WTC11 (cell line): ENCODE results near the gene PITPNC1.

ENCODE experiments used
- CTCF ChIP-seq: fragments of 200-600 bp; IDR thresholded peaks from 2 replicates; pipeline ENCODE4 v1.8.0; 2022; ENCODE audit warnings: antibody characterized with exemption
- E2F5 ChIP-seq: sonication (generic); formaldehyde crosslinking; IDR thresholded peaks from 2 replicates; pipeline ENCODE4 v1.8.1; 2022; ENCODE audit warnings: mild to moderate bottlenecking, moderate library complexity, missing genetic modification reagents
- ETV6 ChIP-seq: sonication (generic); formaldehyde crosslinking; IDR thresholded peaks from 2 replicates; pipeline ENCODE4 v1.8.1; 2022; ENCODE audit warnings: mild to moderate bottlenecking, missing genetic modification reagents
- IRF2 ChIP-seq: sonication (generic); formaldehyde crosslinking; IDR thresholded peaks from 2 replicates; pipeline ENCODE4 v1.8.0; 2022; ENCODE audit warnings: low read depth, missing genetic modification reagents, borderline replicate concordance
- JUN ChIP-seq: sonication (generic); formaldehyde crosslinking; IDR thresholded peaks from 2 replicates; pipeline ENCODE4 v1.8.0; 2023; ENCODE audit warnings: mild to moderate bottlenecking, missing genetic modification reagents
- MAX ChIP-seq: sonication (generic); formaldehyde crosslinking; IDR thresholded peaks from 2 replicates; pipeline ENCODE4 v1.8.0; 2022; ENCODE audit warnings: mild to moderate bottlenecking, missing genetic modification reagents
- NR2C2 ChIP-seq: sonication (generic); formaldehyde crosslinking; IDR thresholded peaks from 2 replicates; pipeline ENCODE4 v1.8.0; 2022; ENCODE audit warnings: mild to moderate bottlenecking, missing genetic modification reagents
- SP1 ChIP-seq: sonication (generic); formaldehyde crosslinking; conservative IDR thresholded peaks from 2 replicates; pipeline ENCODE4 v1.8.1; 2022; ENCODE audit warnings: missing genetic modification reagents
- TCF7 ChIP-seq: sonication (generic); formaldehyde crosslinking; IDR thresholded peaks from 2 replicates; pipeline ENCODE4 v1.8.0; 2022; ENCODE audit warnings: mild to moderate bottlenecking, low read depth, missing genetic modification reagents, moderate library complexity
- ZNF232 ChIP-seq: sonication (generic); formaldehyde crosslinking; IDR thresholded peaks from 2 replicates; pipeline ENCODE4 v1.8.0; 2022; ENCODE audit warnings: mild to moderate bottlenecking, missing genetic modification reagents

GRCh38 chr17:67733449-67733848 is 356.4 kb downstream of the PITPNC1 start:
- no peak for TF ChIP-seq CTCF
- no peak for TF ChIP-seq TCF7 (CRISPR knock-in tag)
- TF ChIP-seq NR2C2 (CRISPR knock-in tag): no peak
- TF ChIP-seq ZNF232 (CRISPR knock-in tag): no peak
- no peak for TF ChIP-seq IRF2 (CRISPR knock-in tag)
- no peak for TF ChIP-seq ETV6 (CRISPR knock-in tag)
- no peak for TF ChIP-seq E2F5 (CRISPR knock-in tag)
- TF ChIP-seq MAX (CRISPR knock-in tag): no peak
- TF ChIP-seq JUN (CRISPR knock-in tag): no peak
- no peak for TF ChIP-seq SP1 (CRISPR knock-in tag)
